Trophoblast cell (in vitro differentiated cells and primary cell): Measurements from ENCODE around the gene MKNK2.
A peak's percentile ranks its signal among the peaks of the same experiment; 100 is the strongest.
"Not testable (repeated sequence)": the region's sequence is repeated elsewhere in the genome, so short reads cannot be mapped to it uniquely, and the experiment has no call there.

Source experiments
- DNase-seq, 2 donors: peaks; one replicate each; pipeline ENCODE4 v3.0.0-alpha.2; 2016
- H2AFZ ChIP-seq: 2 replicates; pipeline ENCODE4 v1.6.1; 2013; ENCODE audit warnings: low read length, moderate library complexity, mild to moderate bottlenecking; ENCODE audit not compliant: insufficient read depth, poor library complexity
- H2AK5ac ChIP-seq: 2 replicates; pipeline ENCODE4 v1.6.1; 2013; ENCODE audit warnings: mild to moderate bottlenecking, low read length
- H2BK120ac ChIP-seq: 2 replicates; pipeline ENCODE4 v1.6.1; 2013; ENCODE audit warnings: low read length, mild to moderate bottlenecking, moderate library complexity; ENCODE audit not compliant: insufficient read depth, poor library complexity
- H2BK12ac ChIP-seq: 2 replicates; pipeline ENCODE4 v1.6.1; 2013; ENCODE audit warnings: mild to moderate bottlenecking, low read length, moderate library complexity
- H2BK5ac ChIP-seq: 2 replicates; pipeline ENCODE4 v1.6.1; 2013; ENCODE audit warnings: low read length, low read depth, moderate library complexity, mild to moderate bottlenecking; ENCODE audit not compliant: poor library complexity
- H3K14ac ChIP-seq: 2 replicates; pipeline ENCODE4 v1.6.1; 2013; ENCODE audit warnings: mild to moderate bottlenecking, low read length
- H3K18ac ChIP-seq: 2 replicates; pipeline ENCODE4 v1.6.1; 2013; ENCODE audit warnings: mild to moderate bottlenecking, low read length
- H3K23ac ChIP-seq: 2 replicates; pipeline ENCODE4 v1.6.1; 2013; ENCODE audit warnings: low read length
- H3K27ac ChIP-seq: 2 replicates; pipeline ENCODE4 v1.5.1; 2013; ENCODE audit warnings: low read depth, mild to moderate bottlenecking, inconsistent platforms, low read length, moderate library complexity
- H3K27me3 ChIP-seq: 2 replicates; pipeline ENCODE4 v1.6.1; 2013; ENCODE audit warnings: inconsistent platforms, mild to moderate bottlenecking, low read length, moderate library complexity; ENCODE audit not compliant: insufficient read depth
- H3K36me3 ChIP-seq, 2 experiments: 1 replicate in 1 of 2; 2 replicates in 1 of 2; pipeline ENCODE4 v1.6.1; 2013; ENCODE audit warnings: low read length in 2 of 2, mild to moderate bottlenecking in 2 of 2, moderate library complexity in 1 of 2; ENCODE audit not compliant: insufficient read depth in 2 of 2, control insufficient read depth in 1 of 2
- H3K4ac ChIP-seq: 2 replicates; pipeline ENCODE4 v1.6.1; 2013; ENCODE audit warnings: low read depth, mild to moderate bottlenecking, low read length, moderate library complexity
- H3K4me1 ChIP-seq, 2 experiments: 1 replicate in 1 of 2; 2 replicates in 1 of 2; pipeline ENCODE4 v1.6.1; 2013; ENCODE audit warnings: low read length in 2 of 2, mild to moderate bottlenecking in 2 of 2, moderate library complexity in 1 of 2; ENCODE audit not compliant: insufficient read depth in 2 of 2, control insufficient read depth in 1 of 2
- H3K4me2 ChIP-seq: 2 replicates; pipeline ENCODE4 v1.6.1; 2013; ENCODE audit warnings: inconsistent platforms, mild to moderate bottlenecking, low read length, moderate library complexity
- H3K4me3 ChIP-seq: 2 replicates; pipeline ENCODE4 v1.5.1; 2013; ENCODE audit warnings: mild to moderate bottlenecking, low read depth, low read length, inconsistent platforms
- H3K79me1 ChIP-seq: one replicate; pipeline ENCODE4 v1.6.1; 2013; ENCODE audit warnings: low read length
- H3K79me2 ChIP-seq: 2 replicates; pipeline ENCODE4 v1.6.1; 2013; ENCODE audit warnings: low read length, mild to moderate bottlenecking; ENCODE audit not compliant: control insufficient read depth, insufficient read depth, poor library complexity
- H3K9ac ChIP-seq: 2 replicates; pipeline ENCODE4 v1.6.1; 2013; ENCODE audit warnings: mild to moderate bottlenecking, low read length
- H3K9me3 ChIP-seq: 2 replicates; pipeline ENCODE4 v1.6.1; 2013; ENCODE audit warnings: low read depth, mild to moderate bottlenecking, control low read depth, inconsistent platforms, low read length; ENCODE audit not compliant: insufficient read depth
- H4K12ac ChIP-seq: 2 replicates; pipeline ENCODE4 v1.6.1; 2013; ENCODE audit warnings: low read depth, mild to moderate bottlenecking, low read length, moderate library complexity
- H4K8ac ChIP-seq: 2 replicates; pipeline ENCODE4 v1.6.1; 2013; ENCODE audit warnings: low read depth, mild to moderate bottlenecking, low read length, moderate library complexity
- H4K91ac ChIP-seq: one replicate; pipeline ENCODE4 v1.6.1; 2013; ENCODE audit warnings: low read depth, mild to moderate bottlenecking, low read length, moderate library complexity
- WGBS: extraction: QIAGEN DNeasy Blood & Tissue Kit; methylation state at CpG from one replicate; pipeline ENCODE4 v1.1.7; 2013; ENCODE audit warnings: missing lambda C conversion rate; ENCODE audit not compliant: insufficient read length, insufficient coverage; ENCODE audit errors: extremely low coverage; 5-methylcytosine and 5-hydroxymethylcytosine counted together

The MKNK2 gene

GRCh38 chr19:2086695-2087620 lies 35.9 kb upstream of the MKNK2 start:
- no CpG with 5 or more reads among the region's 13 CpGs for WGBS
- DNase-seq = peak; percentile 95 to 98
- H4K91ac ChIP-seq, H3K79me2 ChIP-seq, H3K4me2 ChIP-seq, H2BK12ac ChIP-seq, H2AK5ac ChIP-seq, H3K4ac ChIP-seq, H3K9ac ChIP-seq, H3K23ac ChIP-seq, H4K8ac ChIP-seq, H2BK5ac ChIP-seq, H3K4me3 ChIP-seq, H3K27ac ChIP-seq, H4K12ac ChIP-seq, H3K27me3 ChIP-seq, H2AFZ ChIP-seq, H3K14ac ChIP-seq, H3K9me3 ChIP-seq, H2BK120ac ChIP-seq: not testable (repeated sequence)
- Histone ChIP-seq H3K18ac (peak overlapping the region; percentile 44), H3K79me1 (peaks cover 15% of the 10 kb centered on the region), H3K36me3 (peaks cover 19 to 24% of the 10 kb centered on the region in 2 experiments), H3K4me1 (peaks cover 14 to 22% of the 10 kb centered on the region in 2 experiments)

GRCh38 chr19:2084993-2085720 lies 34.1 kb upstream of the MKNK2 start:
- peaks cover 25 to 32% of the 10 kb centered on the region in 2 experiments for H3K36me3 ChIP-seq
- peaks cover 2% of the 10 kb centered on the region for H3K79me2 ChIP-seq
- peak overlapping the region; percentile 15 for H4K91ac ChIP-seq
- no peak overlapping the region for H3K18ac ChIP-seq
- H3K9me3 ChIP-seq = no peaks in the 10 kb centered on the region
- no peak overlapping the region for H4K12ac ChIP-seq
- H3K4me2 ChIP-seq = no peak overlapping the region
- H3K27ac ChIP-seq = no peak overlapping the region
- no CpG with 5 or more reads among the region's 28 CpGs for WGBS
- DNase-seq = peak; percentile 55 to 62
- H2BK12ac ChIP-seq = no peak overlapping the region
- no peak overlapping the region for H2AK5ac ChIP-seq
- no peak overlapping the region for H3K4me3 ChIP-seq
- H4K8ac ChIP-seq = no peak overlapping the region
- H3K4me1 ChIP-seq = peaks cover 12 to 18% of the 10 kb centered on the region in 2 experiments
- no peak overlapping the region for H3K14ac ChIP-seq
- no peak overlapping the region for H3K4ac ChIP-seq
- H2BK5ac ChIP-seq = no peak overlapping the region
- H3K79me1 ChIP-seq = peaks cover 13% of the 10 kb centered on the region
- H3K23ac ChIP-seq = no peak overlapping the region
- no peak overlapping the region for H3K9ac ChIP-seq
- H2BK120ac ChIP-seq = no peak overlapping the region
- H3K27me3 ChIP-seq = no peaks in the 10 kb centered on the region
- no peak overlapping the region for H2AFZ ChIP-seq

- Histone ChIP-seq H3K4me3 (no peak overlapping the region), H3K14ac (no peak overlapping the region), H2BK12ac (no peak overlapping the region), H3K4ac (no peak overlapping the region), H2AFZ (no peak overlapping the region), H3K4me2 (no peak overlapping the region), H3K4me1 (peaks cover 0 to 3% of the 10 kb centered on the region in 2 experiments), H2BK120ac (no peak overlapping the region), H3K27ac (no peak overlapping the region), H3K79me2 (peaks cover 2% of the 10 kb centered on the region), H3K36me3 (peaks cover 38 to 49% of the 10 kb centered on the region in 2 experiments), H3K27me3 (no peaks in the 10 kb centered on the region), H3K9me3 (no peaks in the 10 kb centered on the region), H3K23ac (no peak overlapping the region), H4K91ac (no peak overlapping the region), H2BK5ac (no peak overlapping the region), H3K9ac (no peak overlapping the region), H3K79me1 (no peaks in the 10 kb centered on the region), H2AK5ac (no peak overlapping the region), H3K18ac (no peak overlapping the region), H4K12ac (no peak overlapping the region), H4K8ac (no peak overlapping the region)
- DNase-seq = no peak
- WGBS = no CpG with 5 or more reads among the region's 20 CpGs
Measured at GRCh38 chr19:2083174-2083854, 32.3 kb upstream of the MKNK2 start.
